ENCODE data around the gene CD74.

DNA sequence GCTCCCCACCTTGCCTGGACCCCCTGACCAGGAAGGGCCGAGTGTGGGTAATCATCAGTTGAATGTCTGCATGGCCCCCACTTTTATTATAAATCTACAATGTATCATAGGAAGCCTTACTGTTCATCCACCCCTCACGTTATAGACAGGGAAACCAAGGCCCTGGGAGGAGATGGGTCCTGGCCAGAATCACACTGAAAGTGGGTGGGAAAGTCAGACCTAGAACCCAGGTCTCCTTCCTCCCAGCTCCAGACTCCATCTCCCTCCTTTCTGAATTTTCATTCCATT lies 17.1 kb downstream of the CD74 start:
- TF ChIP-seq, protein P1, sequence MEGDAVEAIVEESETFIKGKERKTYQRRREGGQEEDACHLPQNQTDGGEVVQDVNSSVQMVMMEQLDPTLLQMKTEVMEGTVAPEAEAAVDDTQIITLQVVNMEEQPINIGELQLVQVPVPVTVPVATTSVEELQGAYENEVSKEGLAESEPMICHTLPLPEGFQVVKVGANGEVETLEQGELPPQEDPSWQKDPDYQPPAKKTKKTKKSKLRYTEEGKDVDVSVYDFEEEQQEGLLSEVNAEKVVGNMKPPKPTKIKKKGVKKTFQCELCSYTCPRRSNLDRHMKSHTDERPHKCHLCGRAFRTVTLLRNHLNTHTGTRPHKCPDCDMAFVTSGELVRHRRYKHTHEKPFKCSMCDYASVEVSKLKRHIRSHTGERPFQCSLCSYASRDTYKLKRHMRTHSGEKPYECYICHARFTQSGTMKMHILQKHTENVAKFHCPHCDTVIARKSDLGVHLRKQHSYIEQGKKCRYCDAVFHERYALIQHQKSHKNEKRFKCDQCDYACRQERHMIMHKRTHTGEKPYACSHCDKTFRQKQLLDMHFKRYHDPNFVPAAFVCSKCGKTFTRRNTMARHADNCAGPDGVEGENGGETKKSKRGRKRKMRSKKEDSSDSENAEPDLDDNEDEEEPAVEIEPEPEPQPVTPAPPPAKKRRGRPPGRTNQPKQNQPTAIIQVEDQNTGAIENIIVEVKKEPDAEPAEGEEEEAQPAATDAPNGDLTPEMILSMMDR (IDR thresholded peaks at IDR 0.05), result no peak
- no peak for TF ChIP-seq POLR2A (IDR thresholded peaks at IDR 0.05)

Measured in esophagus squamous epithelium (tissue), 4 donors.